CD4-positive, alpha-beta T cell treated with Interleukin-15 for 1 hour (primary cell): ENCODE results near the gene COL27A1.

ENCODE experiments used
- DNase-seq: peaks from one replicate; pipeline ENCODE4 v3.0.0-alpha.2; 2020

Gene COL27A1

DNA sequence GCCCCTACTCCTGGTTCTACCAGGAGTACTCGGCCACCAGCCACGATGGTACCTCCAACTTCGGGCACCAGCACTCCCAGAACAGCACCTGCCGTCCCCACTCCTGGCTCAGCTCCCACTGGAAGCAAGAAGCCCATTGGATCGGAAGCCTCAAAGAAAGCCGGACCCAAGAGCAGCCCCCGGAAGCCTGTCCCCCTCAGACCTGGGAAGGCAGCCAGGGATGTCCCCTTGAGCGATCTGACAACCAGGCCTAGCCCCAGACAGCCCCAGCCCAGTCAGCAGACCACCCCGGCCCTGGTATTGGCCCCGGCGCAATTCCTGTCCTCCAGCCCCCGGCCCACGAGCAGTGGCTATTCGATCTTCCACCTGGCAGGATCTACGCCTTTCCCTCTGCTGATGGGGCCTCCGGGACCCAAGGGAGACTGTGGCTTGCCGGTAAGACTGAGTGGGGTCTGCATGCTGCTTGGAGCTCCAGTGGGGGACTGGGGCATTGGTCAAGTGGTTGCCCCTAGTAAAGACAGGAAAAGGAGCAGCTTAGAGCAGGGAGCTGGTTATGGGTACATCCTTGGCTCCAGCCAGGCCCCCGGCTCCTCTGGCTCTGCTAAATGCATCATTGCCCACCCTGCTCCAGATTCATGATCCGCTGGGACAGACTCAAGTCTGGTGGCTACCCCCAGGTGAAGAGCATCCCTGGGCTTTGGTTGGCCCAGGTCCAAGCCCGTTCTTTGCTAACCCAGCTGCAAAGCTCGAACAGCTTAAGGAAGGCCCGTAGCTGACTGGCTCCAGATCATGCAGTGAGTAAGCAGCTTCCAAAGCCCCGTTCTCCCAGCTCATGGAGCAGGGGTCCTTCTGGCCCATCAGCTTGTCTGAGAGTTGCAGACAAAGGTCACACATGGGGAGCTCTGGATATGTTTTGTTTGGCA, 14.0 kb downstream of the COL27A1 start:
- no peak for DNase-seq

- DNase-seq = no peak
Observed at GRCh38 chr9:114169952-114170770, 14.8 kb downstream of the COL27A1 start.

DNA sequence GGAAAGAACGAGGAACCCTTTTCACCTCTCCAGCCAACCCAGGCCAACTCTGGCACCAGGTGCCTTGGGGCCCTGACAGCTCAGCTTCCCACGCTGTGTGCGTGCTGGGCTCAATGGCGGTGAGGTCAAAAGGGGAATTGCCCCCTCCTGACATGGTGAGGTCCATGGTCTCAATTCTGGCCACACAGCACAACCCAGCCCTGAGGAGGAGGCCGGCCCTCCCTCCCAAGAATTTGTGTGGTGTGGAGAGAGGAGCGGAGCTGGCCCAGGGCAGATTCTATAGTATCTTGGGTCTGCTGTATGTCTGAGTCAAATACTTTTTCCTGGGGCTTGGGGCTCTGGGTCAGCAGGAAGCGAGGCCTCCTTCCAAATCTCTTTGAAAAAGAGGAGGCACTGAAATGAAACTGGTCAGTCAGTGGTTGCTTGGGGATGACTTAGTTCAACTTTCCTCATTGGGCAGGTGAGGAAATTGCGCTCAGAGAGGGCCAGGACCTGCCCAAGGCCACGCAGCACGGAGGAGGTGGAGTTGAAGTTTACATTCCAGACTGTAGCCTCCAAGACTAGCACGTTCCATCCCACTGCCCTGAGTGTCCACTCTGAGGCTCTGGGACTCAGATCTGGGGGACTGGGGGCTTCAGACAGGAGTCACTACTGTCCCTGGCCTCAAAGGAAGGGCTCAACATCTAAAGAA, 15.6 kb downstream of the COL27A1 start:
- no peak for DNase-seq

GRCh38 chr9:114171500-114171899, 16.2 kb downstream of the COL27A1 start:
- no peak for DNase-seq

DNA sequence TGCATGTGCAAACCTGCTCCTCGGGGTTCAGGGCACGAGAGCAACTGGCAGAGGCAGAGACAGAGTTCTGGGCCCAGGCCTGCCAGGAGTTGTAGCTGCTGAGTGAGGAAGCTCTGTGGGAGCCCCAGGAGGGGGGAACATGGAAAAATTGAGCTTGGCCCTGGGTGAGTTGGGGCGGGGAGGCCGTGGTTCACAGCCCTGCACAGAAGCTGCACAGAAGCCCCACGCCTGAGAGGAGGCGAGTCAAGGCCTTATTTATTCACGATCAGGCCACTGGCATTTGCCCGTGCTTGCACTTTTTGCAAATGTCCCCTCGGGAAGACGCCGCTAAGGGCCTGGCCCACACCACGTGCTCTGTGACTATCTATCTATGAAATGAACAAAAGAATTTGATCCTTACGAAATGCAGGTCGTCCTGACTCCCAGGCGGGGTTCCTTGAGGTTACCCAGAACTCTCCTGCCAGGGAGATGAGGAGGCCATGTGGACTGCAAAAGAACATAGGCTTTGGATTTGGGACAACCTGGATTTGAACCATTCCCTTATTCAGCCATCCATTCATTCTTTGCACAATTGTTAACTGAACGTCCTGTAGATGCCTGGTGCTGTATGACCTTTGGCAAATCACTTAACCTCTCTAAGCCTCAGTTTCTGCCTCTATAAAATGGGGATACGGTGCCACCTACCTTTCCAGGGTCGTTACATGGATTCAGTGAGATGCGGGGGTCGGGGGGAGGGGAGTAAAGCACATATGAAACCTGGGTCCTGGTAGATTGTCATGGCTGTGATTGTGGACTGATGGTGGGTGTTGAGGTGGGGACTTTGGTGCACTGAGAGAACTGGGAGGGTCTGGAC, 17.9 kb downstream of the COL27A1 start:
- no peak for DNase-seq

GRCh38 chr9:114174557-114174875, 19.2 kb downstream of the COL27A1 start:
- no peak for DNase-seq

DNA sequence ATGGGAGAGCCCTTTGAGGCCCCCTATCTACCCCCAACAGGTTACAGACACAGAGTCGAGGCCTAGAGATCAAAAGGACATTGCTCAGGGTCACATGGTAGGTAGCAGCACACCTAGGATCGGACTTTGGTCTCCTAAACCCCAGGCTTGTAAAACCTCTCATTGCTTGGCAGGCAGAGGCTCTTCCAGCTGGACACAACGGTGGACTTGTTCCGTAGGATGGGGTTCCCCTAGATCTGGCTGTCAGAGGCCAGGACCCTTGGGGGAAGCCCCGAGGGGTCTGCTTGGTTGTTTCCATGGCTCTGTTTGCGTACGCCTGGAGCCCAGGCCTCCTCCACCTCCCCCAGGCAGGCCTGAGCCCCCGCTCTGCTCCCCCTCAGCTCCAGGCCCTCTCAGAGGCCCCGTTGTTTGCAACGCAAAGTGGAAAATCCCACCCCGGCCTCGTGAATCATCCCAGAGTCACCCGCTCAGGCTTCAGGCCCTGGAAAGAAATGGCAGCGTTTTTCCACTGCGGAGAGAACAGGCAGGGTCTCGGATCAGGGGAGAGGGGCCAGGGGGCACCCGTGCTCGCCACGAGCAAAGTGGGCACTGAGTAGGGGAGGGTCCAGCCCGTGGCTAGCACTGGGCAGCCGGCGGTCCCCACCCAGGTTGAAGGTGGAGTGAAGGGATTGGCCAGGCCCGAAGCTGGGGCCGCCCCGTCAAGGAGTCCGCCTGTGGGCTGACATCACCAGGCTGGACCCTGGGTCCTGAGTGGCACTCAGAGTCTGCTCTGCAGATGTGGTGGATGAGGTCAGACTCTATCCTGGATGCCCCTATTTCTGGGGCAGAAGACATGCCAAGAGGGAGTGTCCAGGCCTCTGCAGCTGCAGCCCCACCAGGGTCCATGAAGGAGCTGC, 19.8 kb downstream of the COL27A1 start:
- no peak for DNase-seq

GRCh38 chr9:114176624-114177291, 21.4 kb downstream of the COL27A1 start:
- no peak for DNase-seq

DNA sequence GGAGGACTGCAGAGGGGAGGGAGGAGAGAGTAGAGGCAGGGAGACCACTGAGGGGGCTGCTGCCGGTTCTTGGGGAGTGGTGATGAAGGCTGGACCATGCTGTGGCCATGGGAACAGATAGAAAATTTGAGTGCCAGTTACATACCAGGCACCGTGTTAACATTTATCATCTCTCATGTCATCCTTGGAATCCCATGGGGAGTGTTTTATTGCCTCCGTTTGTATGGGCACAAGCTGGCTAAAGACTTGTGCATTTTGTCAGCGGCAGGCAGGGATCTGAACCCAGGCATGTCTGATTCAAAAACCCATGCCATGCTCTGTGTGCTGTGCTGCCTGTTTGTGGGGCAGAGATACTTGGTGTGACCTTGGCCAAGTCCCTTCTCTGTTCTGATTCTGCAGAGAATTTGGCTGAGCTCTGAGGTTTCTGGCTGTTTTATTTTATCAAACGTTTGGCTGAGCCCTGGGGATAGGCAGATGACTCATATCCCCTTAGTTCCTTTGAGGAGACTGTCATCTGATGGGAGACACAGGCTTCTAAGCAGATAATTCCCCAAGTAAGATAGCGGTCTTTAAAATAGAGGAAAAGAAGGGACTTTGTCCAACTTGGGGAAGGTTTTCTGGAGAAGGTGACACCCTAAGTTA, 22.2 kb downstream of the COL27A1 start:
- DNase-seq = no peak

GRCh38 chr9:114178076-114178475, 22.7 kb downstream of the COL27A1 start:
- DNase-seq = no peak

DNA sequence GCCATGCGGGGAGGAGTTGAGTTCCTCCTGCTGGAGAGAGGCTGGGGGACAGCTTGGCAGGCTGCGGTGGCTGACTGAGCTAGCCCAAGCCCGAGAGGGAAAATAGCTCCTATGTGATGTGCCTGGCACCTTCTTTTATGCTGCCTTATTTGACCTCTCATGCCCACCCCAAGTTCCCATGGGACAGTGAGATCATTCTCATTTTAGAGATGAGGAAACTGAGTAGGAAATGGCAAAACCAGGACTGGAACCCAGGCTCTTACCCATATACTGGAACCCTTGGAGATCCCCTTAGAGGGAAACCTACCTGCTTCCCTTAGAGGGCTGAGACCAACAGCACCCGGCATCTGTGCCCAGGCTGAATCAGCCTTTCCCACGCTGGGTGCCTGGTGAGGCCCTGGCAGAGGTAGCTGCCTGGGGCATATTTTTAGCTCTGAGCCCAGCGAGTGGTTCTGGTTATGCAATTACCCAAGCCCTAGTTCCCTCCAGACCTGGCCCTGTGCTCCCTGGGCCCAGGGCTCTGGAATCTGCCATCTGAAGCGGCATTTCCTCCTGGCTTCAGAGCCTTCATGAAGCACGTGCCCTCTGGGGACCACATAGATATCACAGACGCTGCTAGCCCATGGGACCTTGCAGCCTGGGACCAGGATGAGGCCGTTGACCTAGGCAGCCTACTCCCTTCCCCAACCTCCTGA, 23.6 kb downstream of the COL27A1 start:
- no peak for DNase-seq

GRCh38 chr9:114179516-114179915, 24.2 kb downstream of the COL27A1 start:
- DNase-seq = no peak

- no peak for DNase-seq
Observed at GRCh38 chr9:114180696-114181606, 25.6 kb downstream of the COL27A1 start.

DNA sequence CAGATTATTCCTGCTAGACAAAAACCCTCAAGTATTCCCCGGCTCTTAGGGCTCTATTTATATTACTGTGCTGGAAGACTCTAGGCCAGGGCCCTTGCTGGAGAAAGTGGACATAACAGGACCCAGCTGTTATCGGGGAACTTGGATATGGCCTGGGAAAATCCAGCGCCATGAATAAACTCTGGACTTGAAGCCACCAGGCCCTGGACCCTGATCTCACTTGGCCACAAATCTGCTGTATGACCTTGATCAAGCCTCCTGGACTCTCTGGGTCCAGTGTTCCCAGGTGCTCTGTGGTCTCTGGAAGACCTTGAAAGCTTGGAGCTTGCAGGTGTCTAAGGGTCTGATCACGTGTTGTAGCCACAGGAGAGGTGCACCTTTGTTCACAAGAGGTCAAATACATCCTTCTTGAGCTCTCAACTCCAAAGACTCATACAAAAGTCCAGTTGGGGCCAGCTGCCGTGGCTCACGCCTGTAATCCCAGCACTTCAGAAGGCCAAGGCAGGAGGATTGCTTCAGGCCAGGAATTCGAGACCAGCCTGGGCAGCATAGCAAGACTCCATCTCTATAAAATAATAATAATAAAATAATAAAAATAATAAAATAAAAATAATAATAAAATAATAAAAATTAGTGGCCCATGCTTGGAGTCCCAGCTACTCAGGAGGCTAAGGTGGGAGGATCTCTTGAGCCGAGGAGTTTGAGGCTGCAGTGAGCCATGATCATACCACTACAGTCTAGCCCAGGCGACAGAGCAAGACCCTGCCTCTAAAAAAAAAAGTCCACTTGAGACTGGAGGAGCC, 26.5 kb downstream of the COL27A1 start:
- DNase-seq = no peak

- no peak for DNase-seq
Observed at GRCh38 chr9:114183006-114183405, 27.7 kb downstream of the COL27A1 start.

GRCh38 chr9:114184071-114184470, 28.7 kb downstream of the COL27A1 start:
- DNase-seq = no peak

DNA sequence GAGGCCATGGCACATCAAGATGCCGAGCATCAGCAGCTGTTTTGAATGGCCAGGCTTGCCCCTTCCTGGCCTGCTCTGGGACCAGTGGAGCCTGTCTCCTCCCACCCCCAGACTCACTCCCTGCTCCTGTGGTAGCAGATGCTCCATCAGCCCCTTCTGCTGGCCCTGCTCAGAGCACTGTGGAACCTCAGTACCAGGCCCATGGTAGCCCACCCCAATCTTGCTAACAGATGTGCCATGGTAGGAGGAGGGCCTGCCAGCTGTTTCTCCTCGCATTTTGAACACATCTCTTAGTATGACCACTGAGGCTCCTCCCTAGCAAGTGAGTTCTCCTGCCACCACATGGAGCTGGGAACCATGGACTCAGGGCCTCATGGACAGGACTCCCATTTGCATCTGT, 29.5 kb downstream of the COL27A1 start:
- DNase-seq = no peak
